ENCODE results near the gene TRAF3IP3. TPM values are rescaled to one million over a fixed set of nuclear protein-coding genes. Genes with fewer than 3 reads are reported as not detected.
A peak's percentile ranks its signal among the peaks of the same experiment; 100 is the strongest.

The TRAF3IP3 gene
- total RNA-seq, 1 donor from 2014 or later: 7.1 TPM

GRCh38 chr1:209728466-209728865 lies 27.4 kb upstream of the TRAF3IP3 start:
- no peaks in the 10 kb centered on the region for H3K27me3 ChIP-seq
- no peak overlapping the region for H3K27ac ChIP-seq
- H3K9me3 ChIP-seq: no peaks in the 10 kb centered on the region
- H3K4me3 ChIP-seq: no peak overlapping the region
- no peak for DNase-seq (ENCODE audit: extremely low spot score in 2 of 2)
- H3K4me1 ChIP-seq: peaks cover 7% of the 10 kb centered on the region
- no peaks in the 10 kb centered on the region for H3K36me3 ChIP-seq
- TF ChIP-seq POLR2A (IDR thresholded peaks at IDR 0.05): no peak
- TF ChIP-seq CTCF (IDR thresholded peaks at IDR 0.05): no peak
- TF ChIP-seq POLR2AphosphoS5 (IDR thresholded peaks at IDR 0.05; ENCODE audit: insufficient read depth in 1 of 2, low read depth in 1 of 2): no peak
- intact Hi-C loops (cut with DNase I): no loop called here

DNA sequence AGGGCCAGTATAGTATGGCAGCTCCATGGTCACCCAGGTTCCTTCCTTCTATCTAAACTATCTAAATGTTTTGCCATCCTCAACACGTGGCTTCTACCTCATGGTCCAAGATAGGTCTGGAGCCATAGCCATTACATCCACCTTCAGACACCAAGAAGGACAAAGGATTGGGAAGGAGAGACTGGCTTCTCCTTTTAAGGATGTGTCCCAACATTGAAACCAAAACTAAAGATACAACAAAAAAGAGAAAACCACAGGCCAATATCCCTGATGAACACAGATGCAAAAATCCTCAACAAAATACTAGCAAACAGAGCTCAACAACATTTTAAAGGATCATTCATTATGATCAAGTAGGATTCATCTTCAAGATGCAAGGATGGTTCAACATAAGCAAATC lies 26.4 kb upstream of the TRAF3IP3 start:
- peaks cover 8% of the 10 kb centered on the region for H3K4me1 ChIP-seq
- no peak overlapping the region for H3K27ac ChIP-seq
- DNase-seq (ENCODE audit: extremely low spot score in 2 of 2): no peak
- H3K36me3 ChIP-seq: no peaks in the 10 kb centered on the region
- intact Hi-C loops (cut with DNase I): no loop called here
- no peaks in the 10 kb centered on the region for H3K27me3 ChIP-seq
- H3K9me3 ChIP-seq: no peaks in the 10 kb centered on the region
- TF ChIP-seq POLR2A (IDR thresholded peaks at IDR 0.05) (no peak), POLR2AphosphoS5 (IDR thresholded peaks at IDR 0.05; ENCODE audit: insufficient read depth in 1 of 2, low read depth in 1 of 2) (no peak), CTCF (IDR thresholded peaks at IDR 0.05) (no peak)
- H3K4me3 ChIP-seq: no peak overlapping the region

DNA sequence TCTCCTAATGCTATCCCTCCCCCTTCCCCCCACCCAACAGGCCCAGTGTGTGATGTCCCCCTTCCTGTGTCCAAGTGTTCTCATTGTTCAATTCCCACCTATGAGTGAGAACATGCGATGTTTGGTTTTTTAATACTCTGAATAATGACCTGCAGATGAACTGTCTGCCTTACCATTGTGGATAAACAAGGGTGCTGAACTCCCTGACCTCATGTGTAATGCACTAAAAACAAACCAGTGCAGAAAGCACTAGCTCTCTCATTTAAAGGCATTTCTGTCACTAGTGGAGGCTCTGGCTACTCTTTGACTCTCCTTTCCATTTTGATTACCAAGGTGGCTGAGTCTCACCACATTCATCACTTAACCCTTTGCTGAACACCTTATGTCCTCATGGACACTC lies 23.1 kb upstream of the TRAF3IP3 start:
- no peak for DNase-seq (ENCODE audit: extremely low spot score in 2 of 2)
- Histone ChIP-seq H3K4me1 (peaks cover 8% of the 10 kb centered on the region), H3K27ac (no peak overlapping the region), H3K27me3 (no peaks in the 10 kb centered on the region), H3K36me3 (no peaks in the 10 kb centered on the region), H3K9me3 (no peaks in the 10 kb centered on the region), H3K4me3 (no peak overlapping the region)
- intact Hi-C loops (cut with DNase I): no loop called here
- TF ChIP-seq POLR2A (IDR thresholded peaks at IDR 0.05): no peak
- TF ChIP-seq POLR2AphosphoS5 (IDR thresholded peaks at IDR 0.05; ENCODE audit: insufficient read depth in 1 of 2, low read depth in 1 of 2): no peak

DNA sequence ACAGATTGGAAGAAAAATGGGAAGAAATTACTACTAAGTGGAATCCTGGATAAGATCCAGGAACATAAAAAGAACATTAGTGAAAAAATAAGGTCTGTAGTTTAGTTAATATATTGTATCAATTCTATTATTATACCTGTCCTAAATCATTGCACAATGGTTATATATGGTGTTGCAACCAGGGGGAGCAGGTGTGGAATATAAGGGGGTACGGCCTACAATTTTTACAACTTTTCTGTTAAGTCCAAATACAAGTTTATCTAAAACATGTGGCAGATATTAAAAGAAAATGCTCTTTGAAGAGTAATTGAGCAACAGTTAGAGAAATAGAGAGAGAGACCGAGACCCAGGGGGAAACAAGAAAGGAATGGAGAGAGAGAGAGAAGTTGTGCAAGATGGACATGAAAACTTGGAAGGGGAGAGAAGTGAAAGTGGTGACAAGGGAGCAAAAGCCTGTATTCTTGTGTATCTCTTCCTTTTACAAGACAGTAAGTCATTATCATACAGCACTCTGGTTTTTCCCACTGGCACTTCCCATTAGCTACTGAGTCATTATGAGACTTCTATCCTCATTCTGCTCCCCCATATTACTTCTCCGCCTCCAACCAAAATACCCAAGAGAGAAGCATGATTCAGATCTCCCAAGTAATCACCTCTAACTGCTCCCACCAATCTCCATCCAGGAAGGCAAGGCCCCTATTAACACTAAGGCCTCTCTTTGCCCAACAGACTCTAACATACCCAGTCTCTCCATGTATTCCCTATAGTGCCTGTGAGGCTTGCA lies 22.3 kb upstream of the TRAF3IP3 start:
- DNase-seq (ENCODE audit: extremely low spot score in 2 of 2): no peak
- Histone ChIP-seq H3K27ac (no peak overlapping the region), H3K36me3 (no peaks in the 10 kb centered on the region), H3K27me3 (no peaks in the 10 kb centered on the region), H3K4me3 (no peak overlapping the region), H3K9me3 (no peaks in the 10 kb centered on the region), H3K4me1 (peaks cover 8% of the 10 kb centered on the region)
- intact Hi-C loops (cut with DNase I): no loop called here
- TF ChIP-seq POLR2AphosphoS5 (IDR thresholded peaks at IDR 0.05; ENCODE audit: insufficient read depth in 1 of 2, low read depth in 1 of 2): peak; percentile 12 to 34
- TF ChIP-seq POLR2A (IDR thresholded peaks at IDR 0.05): no peak
- TF ChIP-seq CTCF (IDR thresholded peaks at IDR 0.05): no peak

DNA sequence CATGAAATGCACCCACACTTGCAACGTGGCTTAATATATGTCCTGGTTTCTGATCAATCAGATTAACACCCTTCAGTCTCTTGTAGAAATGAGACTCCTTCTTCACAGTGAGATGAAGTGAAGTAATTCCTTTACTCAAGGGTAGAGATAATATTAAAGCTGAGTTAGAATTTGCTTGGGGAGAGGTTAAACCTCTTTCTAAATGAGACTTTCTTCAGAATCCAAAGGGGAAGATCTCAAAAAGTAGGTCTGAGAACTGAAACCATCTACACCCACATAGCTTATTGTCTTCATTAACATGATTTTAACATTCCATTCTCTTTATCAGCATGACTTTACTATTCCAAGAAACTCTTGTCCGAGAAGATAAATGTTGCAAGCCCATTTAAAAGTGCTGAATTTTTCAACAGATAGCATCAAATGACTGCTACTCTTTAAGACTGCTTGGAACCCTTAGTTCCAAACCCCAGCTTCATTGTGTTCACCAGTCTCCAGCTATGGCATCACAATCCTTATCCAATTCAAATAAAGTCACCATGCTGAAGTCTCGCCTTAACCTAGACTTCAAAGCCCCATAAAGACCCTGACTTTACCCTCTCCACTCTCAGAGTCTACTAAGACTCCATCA lies 19.2 kb upstream of the TRAF3IP3 start:
- Histone ChIP-seq H3K4me1 (peaks cover 8% of the 10 kb centered on the region), H3K27me3 (no peaks in the 10 kb centered on the region), H3K36me3 (no peaks in the 10 kb centered on the region), H3K9me3 (no peaks in the 10 kb centered on the region), H3K4me3 (no peak overlapping the region), H3K27ac (no peak overlapping the region)
- no peak for TF ChIP-seq CTCF (IDR thresholded peaks at IDR 0.05)
- no peak for TF ChIP-seq POLR2AphosphoS5 (IDR thresholded peaks at IDR 0.05; ENCODE audit: insufficient read depth in 1 of 2, low read depth in 1 of 2)
- no peak for TF ChIP-seq POLR2A (IDR thresholded peaks at IDR 0.05)
- no peak for DNase-seq (ENCODE audit: extremely low spot score in 2 of 2)
- intact Hi-C loops (cut with DNase I): no loop called here

All from vagina (tissue), 2 donors.